ENCODE data around the gene HOXC11. TPM values are rescaled to one million over a fixed set of nuclear protein-coding genes. Genes with fewer than 3 reads are reported as not detected.

The HOXC11 gene
- polyA plus RNA-seq, 1 donor from 2014 or later, result not detected

DNA sequence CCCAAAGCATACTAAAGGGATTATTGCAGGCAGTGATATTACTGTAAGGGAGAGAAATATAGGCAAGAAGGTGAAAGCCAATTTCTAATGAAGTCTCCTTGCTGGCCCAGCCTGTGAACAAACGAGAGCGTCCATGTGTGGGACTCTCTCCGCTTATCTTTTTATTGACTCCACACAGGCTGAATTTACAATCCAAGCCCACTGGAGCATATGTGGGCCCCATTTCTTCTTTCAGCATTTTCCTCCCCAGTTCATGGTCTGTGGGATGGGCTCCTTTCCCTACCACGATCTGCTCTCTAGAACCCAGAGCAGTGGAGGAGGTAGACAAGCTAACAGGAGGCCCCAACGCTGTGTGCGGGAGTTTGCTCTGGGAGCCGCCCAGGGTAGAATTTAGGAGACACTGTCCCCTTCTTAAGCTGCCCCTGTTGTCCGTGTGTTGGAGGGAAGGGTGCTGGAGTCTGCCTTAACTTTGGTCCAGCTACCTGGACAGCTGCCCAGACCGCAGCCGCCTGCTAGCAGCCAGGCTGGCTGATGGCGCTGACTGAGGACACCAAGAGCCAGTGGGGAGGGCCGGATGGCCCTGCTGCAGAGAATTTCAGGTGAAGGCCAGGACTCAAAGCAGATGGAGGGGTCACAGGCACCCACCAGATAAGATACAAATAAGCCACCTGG lies 3.2 kb upstream of the HOXC11 start:
- H3K9me3 Mint-ChIP-seq, result peaks cover 2 to 9% (median 5%) of the 10 kb centered on the region in 3 donors
- peaks cover 88% of the 10 kb centered on the region for H3K27me3 Mint-ChIP-seq
- peaks cover 2% of the 10 kb centered on the region for H3K36me3 Mint-ChIP-seq
- peaks cover 6 to 18% (median 9%) of the 10 kb centered on the region in 3 donors for H3K4me1 Mint-ChIP-seq
- H3K4me3 Mint-ChIP-seq, result peak overlapping the region in 1 of 4 donors; percentile 68
- H3K27ac Mint-ChIP-seq, result peak overlapping the region in 1 of 3 donors; percentile 87

DNA sequence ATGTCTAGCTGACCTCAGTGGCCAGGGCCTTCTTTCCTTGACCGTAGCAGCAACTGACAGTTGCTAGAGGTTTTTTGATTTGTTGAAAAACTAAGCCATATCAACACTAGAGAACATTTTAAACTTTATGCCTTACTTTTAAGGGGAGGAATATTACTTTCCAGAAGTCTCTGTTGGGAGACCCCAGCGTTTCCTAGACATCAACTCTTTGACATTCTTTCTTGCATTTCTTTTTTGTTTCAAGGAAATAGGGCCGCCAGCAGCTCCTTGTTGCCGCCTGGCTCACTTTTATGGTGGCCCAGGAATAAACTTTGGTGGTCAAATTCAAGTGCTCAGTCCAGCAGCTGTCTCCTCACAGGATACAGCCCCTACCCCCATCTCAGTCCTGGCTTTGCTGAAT lies 2.5 kb upstream of the HOXC11 start:
- peaks cover 85% of the 10 kb centered on the region for H3K27me3 Mint-ChIP-seq
- H3K4me3 Mint-ChIP-seq, result peak overlapping the region in 1 of 4 donors; percentile 68
- peak overlapping the region in 1 of 3 donors; percentile 98 for H3K27ac Mint-ChIP-seq
- H3K9me3 Mint-ChIP-seq, result peaks cover 2 to 7% (median 5%) of the 10 kb centered on the region in 3 donors
- H3K36me3 Mint-ChIP-seq, result peaks cover 2% of the 10 kb centered on the region
- peaks cover 6 to 13% (median 9%) of the 10 kb centered on the region in 3 donors for H3K4me1 Mint-ChIP-seq

DNA sequence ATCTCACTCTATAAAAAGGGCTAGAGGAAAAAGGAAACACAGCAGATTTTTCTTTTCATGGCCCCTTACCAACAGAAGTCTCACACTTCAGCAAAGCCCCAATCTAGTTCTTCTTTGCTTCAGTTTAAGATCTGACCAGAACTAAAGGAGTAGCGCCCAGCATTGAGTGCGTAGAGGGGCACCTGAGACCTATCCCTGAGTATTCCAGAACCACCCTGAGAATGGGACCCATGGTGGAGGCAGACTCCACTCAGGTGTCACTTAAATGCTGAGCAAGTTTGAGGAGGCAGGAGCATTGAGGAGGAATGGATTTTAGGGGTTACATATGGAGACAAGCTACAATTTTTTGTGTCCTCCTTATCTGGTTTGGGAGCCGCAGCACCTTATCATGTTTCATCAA lies 1.8 kb upstream of the HOXC11 start:
- Mint-ChIP-seq H3K27ac (peak overlapping the region in 1 of 3 donors; percentile 98), H3K27me3 (peaks cover 84% of the 10 kb centered on the region), H3K36me3 (peaks cover 2% of the 10 kb centered on the region), H3K9me3 (peaks cover 2 to 5% (median 3%) of the 10 kb centered on the region in 3 donors), H3K4me1 (peaks cover 6 to 8% (median 6%) of the 10 kb centered on the region in 3 donors), H3K4me3 (peak overlapping the region in 1 of 4 donors; percentile 83)

DNA sequence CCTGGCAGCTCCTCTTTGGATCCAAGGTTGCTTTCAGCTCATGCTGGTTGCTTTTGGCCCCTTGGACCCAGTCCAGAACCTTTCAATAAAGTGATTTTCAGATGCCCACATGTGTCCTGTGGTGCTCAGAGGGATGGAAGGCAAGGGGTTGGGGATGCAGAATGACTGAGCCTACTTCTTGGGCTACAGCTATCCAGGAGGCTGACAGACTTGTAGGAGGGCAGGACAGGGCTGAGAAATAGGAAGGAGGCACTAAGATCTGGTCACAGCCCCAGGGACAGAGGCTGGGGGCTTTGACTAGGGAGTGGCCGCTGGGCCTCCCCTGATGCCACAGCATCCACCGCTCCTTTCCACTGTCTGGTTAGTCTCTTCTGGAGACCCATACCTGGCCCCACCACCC lies 1.2 kb upstream of the HOXC11 start:
- Mint-ChIP-seq H3K4me1 (peaks cover under 1 to 5% (median 2%) of the 10 kb centered on the region in 3 donors), H3K36me3 (peaks cover 2% of the 10 kb centered on the region), H3K27me3 (peaks cover 81% of the 10 kb centered on the region), H3K27ac (peak overlapping the region in 1 of 3 donors; percentile 98), H3K9me3 (peaks cover 0 to 5% (median 2%) of the 10 kb centered on the region in 3 donors), H3K4me3 (peak overlapping the region in 2 of 4 donors; percentile 8 to 83)

DNA sequence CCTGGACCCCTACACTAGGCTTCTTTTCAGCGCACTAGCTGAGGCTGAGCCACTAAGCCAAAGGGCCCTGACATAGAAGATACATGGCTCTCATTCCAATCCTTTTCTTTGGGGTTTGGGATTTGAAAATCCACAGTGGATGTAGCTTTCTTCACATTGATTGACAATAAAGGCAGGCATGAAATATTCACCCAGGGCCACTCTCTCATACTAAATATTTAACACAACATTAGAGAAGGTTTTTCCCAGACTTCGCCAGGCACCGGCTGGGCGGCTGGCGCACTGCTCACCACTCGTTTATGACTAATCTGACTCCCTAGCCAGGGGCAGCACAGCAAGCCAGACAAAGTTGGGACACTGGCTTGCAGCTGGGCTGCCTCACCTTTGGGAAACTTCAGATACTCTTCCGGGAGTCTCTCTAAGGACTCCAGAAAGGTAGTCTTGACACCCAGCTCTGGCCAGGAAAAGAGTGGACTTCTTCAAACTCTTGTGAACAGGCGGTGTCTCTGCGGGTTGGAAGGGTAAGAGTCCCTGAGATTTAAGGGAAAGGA lies 699 bp upstream of the HOXC11 start:
- H3K36me3 Mint-ChIP-seq, result peaks cover 2% of the 10 kb centered on the region
- H3K27me3 Mint-ChIP-seq, result peaks cover 81% of the 10 kb centered on the region
- H3K4me1 Mint-ChIP-seq, result peaks cover 2 to 5% (median 4%) of the 10 kb centered on the region in 3 donors
- H3K4me3 Mint-ChIP-seq, result peak overlapping the region in 1 of 4 donors; percentile 76
- H3K9me3 Mint-ChIP-seq, result peaks cover 0 to 5% (median 2%) of the 10 kb centered on the region in 3 donors
- peak overlapping the region; percentile 78 to 98 (median 95) for H3K27ac Mint-ChIP-seq

GRCh38 chr12:53973236-53974042 lies 513 bp downstream of the HOXC11 start:
- Mint-ChIP-seq H3K4me3 (peak overlapping the region; percentile 20 to 81 (median 50)), H3K27ac (peak overlapping the region; percentile 92 to 98 (median 95)), H3K9me3 (peaks cover 1 to 5% (median 2%) of the 10 kb centered on the region in 3 donors), H3K36me3 (peaks cover 1% of the 10 kb centered on the region), H3K4me1 (peaks cover 5 to 8% (median 5%) of the 10 kb centered on the region in 3 donors), H3K27me3 (peaks cover 78% of the 10 kb centered on the region)

DNA sequence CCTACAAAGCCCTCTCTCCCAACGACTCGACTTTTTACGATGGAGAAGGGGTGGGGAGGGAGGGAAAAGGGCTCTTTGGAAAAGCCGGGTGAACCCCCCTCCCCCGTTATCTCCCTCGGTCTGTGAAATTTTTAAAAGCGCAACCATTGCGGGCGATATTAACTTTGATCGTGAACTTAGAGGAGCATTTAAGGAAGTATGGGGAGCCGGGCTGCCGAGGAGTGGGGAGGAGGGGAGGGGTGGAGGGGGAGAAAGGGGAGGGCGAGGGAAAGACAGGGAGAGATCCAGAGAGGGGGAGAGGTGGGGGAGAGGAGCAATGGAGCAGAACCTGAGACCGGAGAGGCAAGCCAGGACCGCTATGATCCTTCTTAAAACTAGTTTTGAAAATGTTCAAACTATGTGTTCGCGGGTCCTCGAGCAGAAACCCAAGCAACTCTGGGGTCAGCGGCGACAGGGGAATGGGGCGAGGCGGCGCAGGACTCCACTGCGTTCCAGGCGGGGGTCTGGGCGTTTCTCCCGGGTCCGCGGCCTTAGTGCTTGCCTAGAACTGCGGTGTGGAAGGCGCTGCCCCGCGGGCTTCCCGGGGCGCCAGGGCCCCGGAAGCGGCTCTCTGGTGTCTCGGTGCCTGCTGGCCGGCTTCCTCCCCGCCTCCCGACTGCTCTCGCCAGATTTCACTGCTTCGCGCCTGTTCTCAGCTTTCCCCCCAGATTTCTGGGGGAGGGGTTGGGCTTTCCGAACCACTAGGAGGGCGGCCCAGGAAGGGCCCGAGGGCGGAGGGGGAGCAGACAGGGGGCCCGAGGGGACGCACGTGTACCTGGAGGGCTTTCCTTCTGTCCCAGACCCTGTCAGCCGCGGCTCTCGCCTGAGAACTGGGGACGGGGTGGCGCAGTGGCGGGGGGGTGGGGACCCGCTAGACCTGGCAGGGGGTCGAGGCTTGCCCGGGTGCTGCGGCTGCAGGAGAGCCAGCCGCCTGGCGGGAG lies 1.4 kb downstream of the HOXC11 start, which contains the start of gene HOTAIR:
Gene HOTAIR, minus strand, starts transcription at position 871 of the 980 bp plus-strand sequence.
- H3K9me3 Mint-ChIP-seq, result peaks cover 2 to 5% (median 3%) of the 10 kb centered on the region in 3 donors
- peaks cover 1% of the 10 kb centered on the region for H3K36me3 Mint-ChIP-seq
- H3K27ac Mint-ChIP-seq, result peak within 1 kb of the TSS; percentile 59 to 93 (median 85)
- H3K4me1 Mint-ChIP-seq, result peaks cover 5 to 10% (median 5%) of the 10 kb centered on the region in 3 donors
- peaks cover 79% of the 10 kb centered on the region for H3K27me3 Mint-ChIP-seq
- peak within 1 kb of the TSS; percentile 61 to 85 (median 76) for H3K4me3 Mint-ChIP-seq

GRCh38 chr12:53975064-53975471 lies 2.1 kb downstream of the HOXC11 start:
- Mint-ChIP-seq H3K9me3 (peaks cover 2 to 5% (median 3%) of the 10 kb centered on the region in 3 donors), H3K27me3 (peaks cover 78% of the 10 kb centered on the region), H3K27ac (peak overlapping the region; percentile 59 to 93 (median 85)), H3K4me1 (peaks cover 5 to 10% (median 5%) of the 10 kb centered on the region in 3 donors), H3K36me3 (peaks cover 1% of the 10 kb centered on the region), H3K4me3 (peak overlapping the region; percentile 32 to 85 (median 69))

GRCh38 chr12:53975479-53976152 lies 2.7 kb downstream of the HOXC11 start:
- H3K27ac Mint-ChIP-seq, result peak overlapping the region; percentile 59 to 93 (median 85)
- peaks cover 5 to 10% (median 6%) of the 10 kb centered on the region in 3 donors for H3K4me1 Mint-ChIP-seq
- H3K4me3 Mint-ChIP-seq, result peak overlapping the region in 3 of 4 donors; percentile 32 to 85 (median 81)
- peaks cover 2 to 5% (median 3%) of the 10 kb centered on the region in 3 donors for H3K9me3 Mint-ChIP-seq
- H3K36me3 Mint-ChIP-seq, result peaks cover 1% of the 10 kb centered on the region
- H3K27me3 Mint-ChIP-seq, result peaks cover 78% of the 10 kb centered on the region

DNA sequence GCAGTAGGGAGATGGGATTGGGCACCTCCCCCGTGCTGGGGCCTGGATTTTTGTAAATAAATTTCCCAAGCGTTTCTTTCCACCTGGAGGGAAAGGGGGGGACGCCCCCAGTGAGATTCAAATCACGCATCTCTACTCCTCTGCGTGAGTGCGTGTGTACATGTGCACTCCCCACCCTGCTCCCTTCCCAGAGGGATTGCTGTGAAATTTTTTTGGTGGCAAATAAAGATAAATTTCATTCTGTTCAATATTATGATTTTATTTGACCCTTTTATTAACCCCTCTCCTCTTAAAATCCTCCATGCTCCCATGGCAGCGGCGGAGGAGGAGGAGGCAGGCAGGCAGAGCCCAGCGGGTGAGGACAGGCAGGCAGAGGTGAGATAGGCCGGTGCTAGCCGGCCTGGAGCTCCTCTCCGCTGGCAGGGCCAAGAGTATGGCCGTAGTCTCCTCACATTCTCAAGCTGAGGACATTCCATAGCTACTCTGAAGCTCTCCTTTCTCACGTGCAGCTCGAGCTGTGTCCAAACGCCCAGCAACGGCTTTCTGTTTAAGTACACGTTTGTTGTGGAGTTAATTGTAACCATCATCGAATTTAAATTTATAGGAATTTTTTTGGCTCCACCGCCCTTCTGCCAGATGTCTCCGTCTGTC lies 3.4 kb downstream of the HOXC11 start:
- Mint-ChIP-seq H3K36me3 (peaks cover 1% of the 10 kb centered on the region), H3K27ac (peak overlapping the region in 2 of 3 donors; percentile 43 to 93), H3K27me3 (peaks cover 77% of the 10 kb centered on the region), H3K4me3 (peak overlapping the region in 2 of 4 donors; percentile 51 to 69), H3K4me1 (peaks cover 5 to 12% (median 10%) of the 10 kb centered on the region in 3 donors), H3K9me3 (peaks cover 2 to 5% (median 3%) of the 10 kb centered on the region in 3 donors)

GRCh38 chr12:53976823-53977595 lies 4.1 kb downstream of the HOXC11 start:
- Mint-ChIP-seq H3K4me3 (peak overlapping the region in 3 of 4 donors; percentile 22 to 69 (median 51)), H3K9me3 (peaks cover 2 to 5% (median 3%) of the 10 kb centered on the region in 3 donors), H3K27ac (peak overlapping the region in 2 of 3 donors; percentile 43 to 93), H3K36me3 (peaks cover 1% of the 10 kb centered on the region), H3K27me3 (peaks cover 73% of the 10 kb centered on the region), H3K4me1 (peaks cover 5 to 13% (median 10%) of the 10 kb centered on the region in 3 donors)
